Coronary artery (tissue), 2 donors: ENCODE results near the gene LEMD1.
"Not testable (repeated sequence)": the region's sequence is repeated elsewhere in the genome, so short reads cannot be mapped to it uniquely, and the experiment has no call there.

Experiments
- DNase-seq: peaks from one replicate; pipeline ENCODE4 v3.0.0-alpha.2; 2017; ENCODE audit warnings: low spot score
- H3K27ac ChIP-seq, 2 donors: fragments of 200-600 bp; sonication (generic); one replicate each; pipeline ENCODE4 v1.5.1; 2016 to 2019
- H3K4me3 ChIP-seq: fragments of 200-600 bp; sonication (generic); 2 replicates; pipeline ENCODE4 v1.5.1; 2016; ENCODE audit warnings: mild to moderate bottlenecking, moderate library complexity
- CTCF ChIP-seq: fragments of 200-600 bp; sonication (generic); IDR thresholded peaks from one replicate; pipeline ENCODE4 v1.5.1; 2019; ENCODE audit warnings: antibody characterized with exemption

The LEMD1 gene

GRCh38 chr1:205436776-205437410, 15.0 kb upstream of the LEMD1 start:
- no peak for TF ChIP-seq CTCF
- Histone ChIP-seq H3K4me3 (no peak overlapping the region), H3K27ac (no peak overlapping the region)
- DNase-seq, result no peak

- H3K4me3 ChIP-seq, result no peak overlapping the region
- no peak overlapping the region for H3K27ac ChIP-seq
- DNase-seq, result no peak
- TF ChIP-seq CTCF, result no peak
Measured at GRCh38 chr1:205435578-205436573, 14.0 kb upstream of the LEMD1 start.

GRCh38 chr1:205434738-205435137, 12.9 kb upstream of the LEMD1 start:
- TF ChIP-seq CTCF, result no peak
- DNase-seq, result no peak
- H3K27ac ChIP-seq, result no peak overlapping the region
- H3K4me3 ChIP-seq, result no peak overlapping the region

- not testable (repeated sequence) for H3K4me3 ChIP-seq, H3K27ac ChIP-seq, DNase-seq
Measured at GRCh38 chr1:205432692-205433091, 10.8 kb upstream of the LEMD1 start.

GRCh38 chr1:205432116-205432515, 10.3 kb upstream of the LEMD1 start:
- H3K27ac ChIP-seq, result no peak overlapping the region
- no peak overlapping the region for H3K4me3 ChIP-seq
- DNase-seq, result no peak
- no peak for TF ChIP-seq CTCF

- TF ChIP-seq CTCF, result peak; percentile 87
- no peak overlapping the region for H3K27ac ChIP-seq
- no peak for DNase-seq
- H3K4me3 ChIP-seq, result peak overlapping the region; percentile 74
Measured at GRCh38 chr1:205430696-205431305, 8.9 kb upstream of the LEMD1 start.
